IMR-90 (cell line): ENCODE measurements around the gene CC2D1A. TPM values are rescaled to one million over a fixed set of nuclear protein-coding genes. Genes with fewer than 3 reads are reported as not detected.

Experiments used
- ATAC-seq: fragments of 200-7000 bp; cut with Tn5 transposase; 2 replicates; pipeline ENCODE4 v1.9.1; 2020; ENCODE audit warnings: low read depth, mild to moderate bottlenecking, moderate library complexity
- BruUV-seq: library from RNA; stranded (reverse); fragments of 400-500 nt; replicated peaks from 2 replicates; lab custom pipeline; 2021; lab: Mats Ljungman, UMichigan
- CTCF ChIA-PET: fragments of 300-600 bp; formaldehyde crosslinking; extraction: SDS; loops from one replicate; lab custom pipeline; 2021; ENCODE audit warnings: antibody characterized with exemption; lab: Yijun Ruan, JAX
- POLR2A ChIA-PET: fragments of 300-600 bp; sonication (Branson Sonifier 250); formaldehyde crosslinking; loops from one replicate; lab custom pipeline; 2022; ENCODE audit warnings: antibody characterized with exemption; ENCODE audit not compliant: unreplicated experiment; lab: Charles Lee
- DNase-seq: peaks from one replicate; pipeline ENCODE4 v3.0.0; 2013
- H2AFZ ChIP-seq: replicated peaks from 2 replicates; pipeline ENCODE3; 2013; ENCODE audit warnings: low read length, mild to moderate bottlenecking; ENCODE audit not compliant: poor library complexity
- H2AK5ac ChIP-seq: 2 replicates; pipeline ENCODE4 v1.6.1; 2013; ENCODE audit warnings: low read depth, low read length, inconsistent platforms
- H2AK9ac ChIP-seq: replicated peaks from 2 replicates; pipeline ENCODE3; 2013; ENCODE audit warnings: mild to moderate bottlenecking, low read depth, low read length, moderate library complexity; ENCODE audit not compliant: poor library complexity
- H2BK120ac ChIP-seq: 2 replicates; pipeline ENCODE4 v1.6.1; 2013; ENCODE audit warnings: low read depth, low read length, inconsistent platforms
- H2BK15ac ChIP-seq: 3 replicates; pipeline ENCODE4 v1.6.1; 2013; ENCODE audit warnings: low read depth, low read length, inconsistent platforms
- H2BK20ac ChIP-seq: 2 replicates; pipeline ENCODE4 v1.6.1; 2013; ENCODE audit warnings: low read depth, mild to moderate bottlenecking, inconsistent platforms, low read length, moderate library complexity
- H2BK5ac ChIP-seq: 2 replicates; pipeline ENCODE4 v1.6.1; 2013; ENCODE audit warnings: mild to moderate bottlenecking, low read depth, low read length, inconsistent platforms; ENCODE audit not compliant: poor library complexity, severe bottlenecking
- H3K14ac ChIP-seq: replicated peaks from 2 replicates; pipeline ENCODE4 v1.6.1; 2013; ENCODE audit warnings: low read depth, low read length, inconsistent platforms
- H3K18ac ChIP-seq: 2 replicates; pipeline ENCODE4 v1.6.1; 2013; ENCODE audit warnings: low read depth, low read length, control low read depth
- H3K23ac ChIP-seq: 2 replicates; pipeline ENCODE4 v1.6.1; 2013; ENCODE audit warnings: low read depth, low read length, inconsistent platforms
- H3K27ac ChIP-seq: 2 replicates; pipeline ENCODE4 v1.5.1; 2013; ENCODE audit warnings: mild to moderate bottlenecking, control low read depth, low read length; ENCODE audit not compliant: insufficient read depth
- H3K27me3 ChIP-seq: 2 replicates; pipeline ENCODE4 v1.6.1; 2013; ENCODE audit warnings: low read length; ENCODE audit not compliant: control insufficient read depth, insufficient read depth
- H3K36me3 ChIP-seq: 2 replicates; pipeline ENCODE4 v1.6.1; 2013; ENCODE audit warnings: low read length, mixed read lengths; ENCODE audit not compliant: control insufficient read depth, insufficient read depth
- H3K4ac ChIP-seq: 2 replicates; pipeline ENCODE4 v1.6.1; 2013; ENCODE audit warnings: low read depth, low read length, inconsistent platforms
- H3K4me1 ChIP-seq: 2 replicates; pipeline ENCODE4 v1.6.1; 2013; ENCODE audit warnings: low read length, mixed read lengths; ENCODE audit not compliant: control insufficient read depth, insufficient read depth
- H3K4me2 ChIP-seq: 2 replicates; pipeline ENCODE4 v1.6.1; 2013; ENCODE audit warnings: low read depth, mild to moderate bottlenecking, control low read depth, low read length, moderate library complexity
- H3K4me3 ChIP-seq: 2 replicates; pipeline ENCODE4 v1.5.1; 2013; ENCODE audit warnings: low read depth, mild to moderate bottlenecking, control low read depth, low read length, moderate library complexity; ENCODE audit not compliant: insufficient read depth
- H3K56ac ChIP-seq: 2 replicates; pipeline ENCODE4 v1.6.1; 2013; ENCODE audit warnings: low read length, inconsistent platforms; ENCODE audit not compliant: insufficient read depth; ENCODE audit errors: extremely low read depth
- H3K79me1 ChIP-seq, 2 experiments: 2 replicates each; pipeline ENCODE4 v1.6.1; 2013; ENCODE audit warnings: low read length in 2 of 2, inconsistent platforms in 1 of 2, low read depth in 1 of 2
- H3K9ac ChIP-seq: 2 replicates; pipeline ENCODE4 v1.6.1; 2013; ENCODE audit warnings: low read depth, low read length, control low read depth
- H3K9me1 ChIP-seq: 2 replicates; pipeline ENCODE4 v1.6.1; 2013; ENCODE audit warnings: low read length, inconsistent platforms; ENCODE audit not compliant: insufficient read depth
- H3K9me3 ChIP-seq: 2 replicates; pipeline ENCODE4 v1.6.1; 2013; ENCODE audit warnings: low read length; ENCODE audit not compliant: control insufficient read depth, insufficient read depth
- H4K20me1 ChIP-seq: 2 replicates; pipeline ENCODE4 v1.6.1; 2013; ENCODE audit warnings: low read length, inconsistent platforms; ENCODE audit not compliant: insufficient read depth
- H4K5ac ChIP-seq: 2 replicates; pipeline ENCODE4 v1.6.1; 2013; ENCODE audit warnings: mild to moderate bottlenecking, low read depth, low read length, control low read depth
- H4K8ac ChIP-seq, 2 experiments: 2 replicates each; pipeline ENCODE4 v1.6.1; 2013; ENCODE audit warnings: low read depth in 2 of 2, low read length in 2 of 2, control low read depth in 1 of 2, inconsistent platforms in 1 of 2
- H4K91ac ChIP-seq: 2 replicates; pipeline ENCODE4 v1.6.1; 2013; ENCODE audit warnings: low read depth, low read length, inconsistent platforms; ENCODE audit not compliant: insufficient read depth
- BHLHE40 ChIP-seq: fragments of 150-350 bp; IDR thresholded peaks from 2 replicates; pipeline ENCODE4 v1.6.1; 2016; ENCODE audit warnings: mild to moderate bottlenecking, low read depth, low read length
- CEBPB ChIP-seq: IDR thresholded peaks from 2 replicates; pipeline ENCODE4 v1.6.1; 2012; ENCODE audit warnings: low read depth, low read length, improper control_type of control experiment
- CHD1 ChIP-seq: IDR thresholded peaks from 2 replicates; pipeline ENCODE4 v1.6.1; 2012; ENCODE audit warnings: low read depth, low read length, improper control_type of control experiment
- FOS ChIP-seq: fragments of 150-350 bp; IDR thresholded peaks from 2 replicates; pipeline ENCODE4 v1.6.1; 2016; ENCODE audit warnings: low read depth, low read length
- MAFK ChIP-seq: IDR thresholded peaks from 2 replicates; pipeline ENCODE4 v1.6.1; 2012; ENCODE audit warnings: low read depth, low read length, improper control_type of control experiment
- MAZ ChIP-seq: IDR thresholded peaks from 2 replicates; pipeline ENCODE4 v1.6.1; 2012; ENCODE audit warnings: low read depth, mild to moderate bottlenecking, low read length, improper control_type of control experiment, moderate library complexity, borderline replicate concordance
- MXI1 ChIP-seq: IDR thresholded peaks from 2 replicates; pipeline ENCODE4 v1.6.1; 2012; ENCODE audit warnings: low read depth, mild to moderate bottlenecking, low read length, moderate library complexity, borderline replicate concordance
- NFE2L2 ChIP-seq: fragments of 150-350 bp; IDR thresholded peaks from 2 replicates; pipeline ENCODE4 v1.6.1; 2016; ENCODE audit warnings: low read depth, mild to moderate bottlenecking, low read length
- POLR2A ChIP-seq: IDR thresholded peaks from 2 replicates; pipeline ENCODE4 v1.6.1; 2012; ENCODE audit warnings: mild to moderate bottlenecking, low read depth, low read length
- RAD21 ChIP-seq: IDR thresholded peaks from 2 replicates; pipeline ENCODE4 v1.6.1; 2012; ENCODE audit warnings: low read length, improper control_type of control experiment
- RCOR1 ChIP-seq: IDR thresholded peaks from 2 replicates; pipeline ENCODE4 v1.6.1; 2012; ENCODE audit warnings: mild to moderate bottlenecking, low read length, improper control_type of control experiment; ENCODE audit not compliant: insufficient replicate concordance
- RFX5 ChIP-seq: IDR thresholded peaks from 2 replicates; pipeline ENCODE4 v1.8.0; 2012; ENCODE audit warnings: low read depth, mild to moderate bottlenecking, low read length, moderate library complexity
- SMC3 ChIP-seq: fragments of 150-350 bp; IDR thresholded peaks from 2 replicates; pipeline ENCODE4 v1.6.1; 2016; ENCODE audit warnings: low read depth, mild to moderate bottlenecking, antibody characterized with exemption, low read length, moderate library complexity
- WGBS, 2 experiments: methylation state at CpG; one replicate each; pipeline versions ENCODE4 v1.1.5 to v1.1.7; 2013; ENCODE audit warnings: missing lambda C conversion rate in 2 of 2; ENCODE audit not compliant: insufficient read length in 1 of 2; ENCODE audit errors: extremely low coverage in 2 of 2; 5-methylcytosine and 5-hydroxymethylcytosine counted together
- dilution Hi-C: fragments of 300-500 bp; cut with HindIII; formaldehyde crosslinking; loops from one replicate; pipeline ENCODE4 v1.14.3; 2018; ENCODE audit warnings: low sequenced_read_pairs; ENCODE audit not compliant: unreplicated experiment
- in situ Hi-C: fragments of 300-500 bp; cut with MboI; formaldehyde crosslinking; loops from 3 replicates; pipeline ENCODE4 v1.14.3; 2019; ENCODE audit warnings: low sequenced_read_pairs, inconsistent platforms, mixed read lengths
- intact Hi-C: fragments of 100-400 bp; cut with micrococcal nuclease; formaldehyde crosslinking; loops from 2 replicates; pipeline ENCODE4 v1.10.0; 2022
- polyA plus RNA-seq, 3 experiments: library from polyadenylated mRNA; depleted of rRNA; stranded (reverse); fragments of >200 nt; gene quantifications; 2 replicates each; pipeline ENCODE4 v1.2.3, GENCODE V29; 2012; ENCODE audit warnings: low replicate concordance in 1 of 3
- total RNA-seq: library from RNA; depleted of rRNA; stranded (reverse); fragments of >200 nt; gene quantifications from 2 replicates; pipeline ENCODE4 v1.2.3, GENCODE V29; 2012
- TF ChIP-seq, protein P1 (sequence below): conservative IDR thresholded peaks from 2 replicates; pipeline ENCODE4 v1.5.1; 2012; ENCODE audit warnings: mild to moderate bottlenecking, low read depth, low read length, improper control_type of control experiment
- TF ChIP-seq, protein P2 (sequence below): fragments of 150-350 bp; IDR thresholded peaks from 2 replicates; pipeline ENCODE4 v1.6.1; 2017; ENCODE audit warnings: mild to moderate bottlenecking, antibody characterized with exemption, low read length, low read depth
- TF ChIP-seq, protein P3 (sequence below): fragments of 150-350 bp; IDR thresholded peaks from 2 replicates; pipeline ENCODE4 v1.6.1; 2016; ENCODE audit warnings: low read depth, mild to moderate bottlenecking, low read length, moderate library complexity, borderline replicate concordance

CC2D1A gene
- total and polyA plus RNA-seq, 2 of the 4 experiments (the other 2 are of a cell fraction), result 4.1 to 14.7 TPM

DNA sequence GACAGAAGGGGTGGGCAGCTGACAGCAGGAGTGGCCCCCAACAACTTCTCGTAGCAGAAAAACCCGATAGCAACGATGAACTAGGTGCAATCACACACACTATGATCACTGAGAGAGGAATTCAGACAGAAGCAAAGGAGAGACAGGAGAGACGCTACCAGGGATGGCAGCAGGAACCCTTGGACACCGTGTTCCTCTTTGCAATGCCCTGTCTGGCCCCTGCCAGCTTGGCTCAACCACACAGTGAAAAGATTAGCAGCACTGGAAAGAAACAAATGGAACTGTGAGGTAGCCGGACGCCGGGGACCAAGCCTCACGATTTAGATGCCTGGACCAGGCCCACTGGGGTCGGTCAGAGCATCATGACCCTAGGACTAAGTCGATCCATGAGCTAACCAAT is 69.9 kb downstream of the CC2D1A start:
- Histone ChIP-seq H3K4ac (no peak overlapping the region), H3K14ac (no peak overlapping the region), H3K4me2 (no peak overlapping the region), H2BK20ac (no peak overlapping the region), H3K9me3 (no peaks in the 10 kb centered on the region), H3K4me3 (no peak overlapping the region), H4K20me1 (no peaks in the 10 kb centered on the region), H2BK5ac (no peak overlapping the region), H2AK9ac (no peak overlapping the region), H3K18ac (no peak overlapping the region), H4K8ac (no peak overlapping the region), H2BK15ac (no peak overlapping the region), H3K4me1 (no peaks in the 10 kb centered on the region), H3K9ac (no peak overlapping the region), H3K56ac (no peak overlapping the region), H2BK120ac (no peak overlapping the region), H3K36me3 (peaks cover 15% of the 10 kb centered on the region; the same call in 1 of the 2 replicates), H2AFZ (no peak overlapping the region), H3K27ac (no peak overlapping the region), H4K5ac (no peak overlapping the region), H3K9me1 (no peaks in the 10 kb centered on the region), H2AK5ac (no peak overlapping the region), H3K27me3 (no peaks in the 10 kb centered on the region), H3K23ac (no peak overlapping the region), H3K79me1 (no peaks in the 10 kb centered on the region), H4K91ac (no peak overlapping the region)
- CTCF ChIA-PET, result no interaction called here
- BruUV-seq, result no TSS peak
- in situ Hi-C loops (no loop called here), dilution Hi-C loops (no loop called here), intact Hi-C loops (no loop called here)
- POLR2A ChIA-PET, result no interaction called here
- no peak for DNase-seq
- no peak for ATAC-seq
- 85% methylated on average over 3 of the region's 11 CpGs; no CpG with 5 or more reads in 1 of the 2 experiments for WGBS, 2 experiments
- TF ChIP-seq RCOR1 (no peak), MAZ (no peak), POLR2A (no peak), SMC3 (no peak), FOS (no peak), MAFK (no peak), RFX5 (no peak), CEBPB (no peak), CHD1 (no peak), NFE2L2 (no peak), MXI1 (no peak), BHLHE40 (no peak), RAD21 (no peak)
- TF ChIP-seq, protein P1, sequence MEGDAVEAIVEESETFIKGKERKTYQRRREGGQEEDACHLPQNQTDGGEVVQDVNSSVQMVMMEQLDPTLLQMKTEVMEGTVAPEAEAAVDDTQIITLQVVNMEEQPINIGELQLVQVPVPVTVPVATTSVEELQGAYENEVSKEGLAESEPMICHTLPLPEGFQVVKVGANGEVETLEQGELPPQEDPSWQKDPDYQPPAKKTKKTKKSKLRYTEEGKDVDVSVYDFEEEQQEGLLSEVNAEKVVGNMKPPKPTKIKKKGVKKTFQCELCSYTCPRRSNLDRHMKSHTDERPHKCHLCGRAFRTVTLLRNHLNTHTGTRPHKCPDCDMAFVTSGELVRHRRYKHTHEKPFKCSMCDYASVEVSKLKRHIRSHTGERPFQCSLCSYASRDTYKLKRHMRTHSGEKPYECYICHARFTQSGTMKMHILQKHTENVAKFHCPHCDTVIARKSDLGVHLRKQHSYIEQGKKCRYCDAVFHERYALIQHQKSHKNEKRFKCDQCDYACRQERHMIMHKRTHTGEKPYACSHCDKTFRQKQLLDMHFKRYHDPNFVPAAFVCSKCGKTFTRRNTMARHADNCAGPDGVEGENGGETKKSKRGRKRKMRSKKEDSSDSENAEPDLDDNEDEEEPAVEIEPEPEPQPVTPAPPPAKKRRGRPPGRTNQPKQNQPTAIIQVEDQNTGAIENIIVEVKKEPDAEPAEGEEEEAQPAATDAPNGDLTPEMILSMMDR, result no peak
- TF ChIP-seq, protein P2, sequence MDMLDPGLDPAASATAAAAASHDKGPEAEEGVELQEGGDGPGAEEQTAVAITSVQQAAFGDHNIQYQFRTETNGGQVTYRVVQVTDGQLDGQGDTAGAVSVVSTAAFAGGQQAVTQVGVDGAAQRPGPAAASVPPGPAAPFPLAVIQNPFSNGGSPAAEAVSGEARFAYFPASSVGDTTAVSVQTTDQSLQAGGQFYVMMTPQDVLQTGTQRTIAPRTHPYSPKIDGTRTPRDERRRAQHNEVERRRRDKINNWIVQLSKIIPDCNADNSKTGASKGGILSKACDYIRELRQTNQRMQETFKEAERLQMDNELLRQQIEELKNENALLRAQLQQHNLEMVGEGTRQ, result no peak
- TF ChIP-seq, protein P3, sequence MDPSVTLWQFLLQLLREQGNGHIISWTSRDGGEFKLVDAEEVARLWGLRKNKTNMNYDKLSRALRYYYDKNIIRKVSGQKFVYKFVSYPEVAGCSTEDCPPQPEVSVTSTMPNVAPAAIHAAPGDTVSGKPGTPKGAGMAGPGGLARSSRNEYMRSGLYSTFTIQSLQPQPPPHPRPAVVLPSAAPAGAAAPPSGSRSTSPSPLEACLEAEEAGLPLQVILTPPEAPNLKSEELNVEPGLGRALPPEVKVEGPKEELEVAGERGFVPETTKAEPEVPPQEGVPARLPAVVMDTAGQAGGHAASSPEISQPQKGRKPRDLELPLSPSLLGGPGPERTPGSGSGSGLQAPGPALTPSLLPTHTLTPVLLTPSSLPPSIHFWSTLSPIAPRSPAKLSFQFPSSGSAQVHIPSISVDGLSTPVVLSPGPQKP, result no peak
